DND-41 (cell line): Measurements from ENCODE around the gene MISP3.

Source experiments
- ATAC-seq: fragments of 200-7000 bp; cut with Tn5 transposase; 3 replicates; pipeline ENCODE4 v1.9.1; 2021; ENCODE audit warnings: low read depth; ENCODE audit not compliant: insufficient read depth
- DNase-seq: peaks from one replicate; pipeline ENCODE4 v3.0.0-alpha.2; 2020
- H2AFZ ChIP-seq: 2 replicates; pipeline ENCODE4 v1.6.0; 2012; ENCODE audit warnings: low read depth, low read length
- H3K27ac ChIP-seq: 2 replicates; pipeline ENCODE4 v1.5.1; 2012; ENCODE audit warnings: low read length, inconsistent platforms
- H3K27me3 ChIP-seq: fragments of 200-600 bp; sonication (generic); 2 replicates; pipeline ENCODE4 v1.6.0; 2012; ENCODE audit warnings: low read length, mild to moderate bottlenecking, inconsistent platforms; ENCODE audit not compliant: insufficient read depth, poor library complexity
- H3K36me3 ChIP-seq: 2 replicates; pipeline ENCODE4 v1.5.1; 2012; ENCODE audit warnings: low read length, inconsistent platforms; ENCODE audit not compliant: insufficient read depth
- H3K4me1 ChIP-seq: 2 replicates; pipeline ENCODE4 v1.5.1; 2012; ENCODE audit warnings: mild to moderate bottlenecking, low read length; ENCODE audit not compliant: insufficient read depth
- H3K4me2 ChIP-seq: 2 replicates; pipeline ENCODE4 v1.6.0; 2012; ENCODE audit warnings: mild to moderate bottlenecking, moderate library complexity, low read length, inconsistent platforms; ENCODE audit not compliant: insufficient read depth
- H3K4me3 ChIP-seq, 2 experiments: fragments of 200-600 bp in 1 of 2; shearing (Covaris generic) in 1 of 2; 2 replicates each; pipeline ENCODE4 v1.5.1; 2012 to 2016; ENCODE audit warnings: inconsistent platforms in 2 of 2, low read length in 2 of 2, mild to moderate bottlenecking in 2 of 2, low read depth in 1 of 2, moderate library complexity in 1 of 2
- H3K79me2 ChIP-seq: 2 replicates; pipeline ENCODE4 v1.6.0; 2012; ENCODE audit warnings: low read length, inconsistent platforms; ENCODE audit not compliant: insufficient read depth
- H3K9ac ChIP-seq: 2 replicates; pipeline ENCODE4 v1.6.0; 2012; ENCODE audit warnings: low read depth, mild to moderate bottlenecking, inconsistent platforms, low read length, moderate library complexity
- H3K9me3 ChIP-seq: 2 replicates; pipeline ENCODE4 v1.5.1; 2012; ENCODE audit warnings: low read length, moderate library complexity, mild to moderate bottlenecking, inconsistent platforms; ENCODE audit not compliant: insufficient read depth, severe bottlenecking
- H4K20me1 ChIP-seq: 2 replicates; pipeline ENCODE4 v1.6.0; 2012; ENCODE audit warnings: low read length; ENCODE audit not compliant: insufficient read depth
- CTCF ChIP-seq: IDR thresholded peaks from 2 replicates; pipeline ENCODE4 v1.5.1; 2012; ENCODE audit warnings: borderline replicate concordance, low read length, moderate library complexity, mild to moderate bottlenecking; ENCODE audit not compliant: poor library complexity, severe bottlenecking; ENCODE audit errors: extremely low read depth
- EZH2 ChIP-seq: IDR thresholded peaks from 3 replicates; pipeline ENCODE4 v1.6.1; 2012; ENCODE audit warnings: borderline replicate concordance, low read depth, mild to moderate bottlenecking, moderate library complexity, low read length, inconsistent platforms; ENCODE audit not compliant: severe bottlenecking

MISP3 gene

DNA sequence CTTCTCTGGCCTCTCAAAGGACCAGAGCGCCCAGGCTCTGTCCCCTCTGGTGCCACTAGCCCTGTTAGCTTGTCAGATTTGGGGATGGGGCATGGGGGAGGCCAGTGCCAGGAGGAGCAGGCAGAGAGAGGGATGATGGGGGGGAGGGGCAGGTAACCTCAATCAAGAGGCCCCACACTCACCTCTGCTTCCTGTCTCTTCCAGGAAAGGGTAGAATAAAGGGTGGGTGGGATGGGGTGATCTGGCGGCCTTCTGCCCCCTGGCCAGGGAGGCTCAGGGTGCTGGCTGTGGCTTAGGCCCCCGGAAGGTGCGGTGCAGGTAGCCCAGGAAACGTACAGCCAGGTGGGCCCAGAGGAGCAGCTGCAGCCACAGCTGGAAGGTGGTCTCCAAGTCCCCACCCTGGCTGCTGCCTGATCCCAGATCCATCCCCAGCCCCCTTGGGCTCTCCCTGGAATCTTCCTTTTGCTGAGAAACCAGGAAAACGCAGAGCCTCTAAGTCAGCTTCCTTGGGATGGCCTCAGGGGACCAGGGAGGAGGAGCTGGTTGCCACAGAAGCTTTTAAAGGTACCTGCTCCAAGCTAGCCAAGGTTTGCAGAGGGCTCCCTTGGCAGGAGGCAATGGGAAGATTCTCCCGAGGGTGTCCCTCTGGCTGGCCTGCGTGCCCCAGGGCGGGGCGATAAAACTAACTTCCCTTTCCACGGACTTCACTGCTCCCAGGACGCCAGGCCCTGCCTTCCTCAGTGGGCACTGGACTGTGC is 39.6 kb downstream of the MISP3 start:
- H2AFZ ChIP-seq = no peak overlapping the region
- H3K36me3 ChIP-seq = peaks cover 6% of the 10 kb centered on the region; the same call in 1 of the 2 replicates
- ATAC-seq = no peak
- peaks cover 32% of the 10 kb centered on the region for H4K20me1 ChIP-seq
- no peak for TF ChIP-seq EZH2
- TF ChIP-seq CTCF = no peak
- H3K27me3 ChIP-seq = no peaks in the 10 kb centered on the region
- no peaks in the 10 kb centered on the region for H3K9me3 ChIP-seq
- no peak overlapping the region for H3K4me3 ChIP-seq
- peaks cover 57% of the 10 kb centered on the region for H3K79me2 ChIP-seq
- no peak for DNase-seq
- no peak overlapping the region for H3K9ac ChIP-seq
- H3K4me1 ChIP-seq = peaks cover 18% of the 10 kb centered on the region
- no peak overlapping the region for H3K4me2 ChIP-seq
- H3K27ac ChIP-seq = 0 out of 2 replicates have a peak overlapping the region, but pooled peaks have one; percentile 18

DNA sequence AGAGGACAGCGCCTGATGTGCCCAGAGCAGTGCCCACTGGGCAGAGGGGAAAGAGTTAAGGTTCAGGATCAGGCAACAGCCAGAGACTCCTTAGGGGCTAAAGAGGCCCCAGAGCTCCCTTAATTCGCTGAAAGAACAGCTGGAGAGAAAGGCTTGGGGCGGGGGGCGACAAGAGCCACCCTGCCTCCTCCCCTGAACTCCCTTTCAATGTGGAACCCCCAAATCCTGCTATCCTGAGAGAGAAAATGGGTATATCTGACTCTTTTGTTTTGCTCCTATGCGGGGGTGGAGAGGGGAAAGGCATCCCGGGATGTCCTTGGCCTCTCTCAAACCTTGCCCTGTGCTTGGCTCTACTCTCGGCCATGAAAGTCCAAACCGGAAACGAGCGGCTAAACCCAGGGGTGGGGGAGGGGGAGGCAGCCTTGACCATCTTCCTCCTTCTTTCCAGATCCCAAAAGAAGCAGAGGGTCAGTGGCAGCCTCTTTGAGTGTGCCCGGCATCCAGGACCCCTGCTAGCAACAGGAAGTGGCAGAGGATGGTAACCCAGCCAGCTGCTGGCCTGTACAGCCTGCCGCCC is 40.3 kb downstream of the MISP3 start:
- peaks cover 6% of the 10 kb centered on the region; the same call in 1 of the 2 replicates for H3K36me3 ChIP-seq
- no peak overlapping the region for H3K27ac ChIP-seq
- H3K4me3 ChIP-seq = no peak overlapping the region
- no peak overlapping the region for H2AFZ ChIP-seq
- H3K9me3 ChIP-seq = no peaks in the 10 kb centered on the region
- TF ChIP-seq EZH2 (no peak), CTCF (no peak)
- H3K4me2 ChIP-seq = no peak overlapping the region
- H3K9ac ChIP-seq = no peak overlapping the region
- H4K20me1 ChIP-seq = peaks cover 32% of the 10 kb centered on the region
- ATAC-seq (no peak), DNase-seq (no peak)
- peaks cover 56% of the 10 kb centered on the region for H3K79me2 ChIP-seq
- peaks cover 18% of the 10 kb centered on the region for H3K4me1 ChIP-seq
- no peaks in the 10 kb centered on the region for H3K27me3 ChIP-seq

- Histone ChIP-seq H3K9me3 (no peaks in the 10 kb centered on the region), H3K4me3 (no peak overlapping the region), H3K36me3 (peaks cover 11% of the 10 kb centered on the region), H3K27me3 (no peaks in the 10 kb centered on the region), H3K4me2 (no peak overlapping the region), H3K4me1 (peaks cover 26% of the 10 kb centered on the region), H2AFZ (no peak overlapping the region), H4K20me1 (peaks cover 32% of the 10 kb centered on the region), H3K9ac (no peak overlapping the region), H3K79me2 (peaks cover 53% of the 10 kb centered on the region), H3K27ac (no peak overlapping the region)
- ATAC-seq (no peak), DNase-seq (peak; percentile 60)
- peak; percentile 62 for TF ChIP-seq CTCF
- no peak for TF ChIP-seq EZH2
These were observed 41.3 kb downstream of the MISP3 start for GRCh38 chr19:14113762-14114414.
